HEK293 (cell line): ENCODE data around the gene IL10RA.

Source experiments
- CTCF ChIA-PET: fragments of 350-600 bp; formaldehyde crosslinking; extraction: SDS; loops from one replicate; lab custom pipeline; 2021; ENCODE audit warnings: antibody characterized with exemption; lab: Yijun Ruan, JAX
- POLR2A ChIA-PET: fragments of 300-600 bp; formaldehyde crosslinking; extraction: SDS; loops from one replicate; lab custom pipeline; 2020; ENCODE audit warnings: antibody characterized with exemption, inconsistent platforms; lab: Yijun Ruan, JAX
- H3K27ac ChIP-seq: fragments of 200-500 bp; sonication (Bioruptor generic); 2 replicates; pipeline ENCODE4 v1.5.1; 2014; ENCODE audit warnings: low read depth, low read length, control low read depth, inconsistent platforms; ENCODE audit errors: extremely low read depth
- H3K36me3 ChIP-seq, 2 experiments: fragments of 200-500 bp in 1 of 2; sonication (Bioruptor generic) in 1 of 2; 1 replicate in 1 of 2; 2 replicates in 1 of 2; pipeline ENCODE4 v1.5.1; 2014 to 2017; ENCODE audit warnings: inconsistent platforms in 2 of 2, low read length in 2 of 2; ENCODE audit not compliant: control insufficient read depth in 2 of 2, insufficient read depth in 1 of 2
- H3K4me1 ChIP-seq: fragments of 200-500 bp; sonication (Bioruptor generic); 2 replicates; pipeline ENCODE4 v1.5.1; 2014; ENCODE audit warnings: mild to moderate bottlenecking, low read length, inconsistent platforms; ENCODE audit not compliant: control insufficient read depth, insufficient read depth
- H3K4me3 ChIP-seq: 2 replicates; pipeline ENCODE4 v1.5.1; 2011; ENCODE audit warnings: low read depth, mild to moderate bottlenecking, control low read depth, low read length, moderate library complexity
- H3K9me3 ChIP-seq: fragments of 200-500 bp; sonication (Bioruptor generic); 2 replicates; pipeline ENCODE4 v1.5.1; 2014; ENCODE audit warnings: low read depth, low read length, inconsistent platforms; ENCODE audit not compliant: control insufficient read depth, insufficient read depth
- SCRT2 ChIP-seq: fragments of 450-650 bp; formaldehyde crosslinking; IDR thresholded peaks from 2 replicates; pipeline ENCODE4 v1.5.1; 2016; ENCODE audit warnings: missing biosample characterization, missing genetic modification characterization
- ZBTB7A ChIP-seq: fragments of 450-650 bp; formaldehyde crosslinking; IDR thresholded peaks from 2 replicates; pipeline ENCODE4 v1.5.1; 2016; ENCODE audit warnings: low read depth, missing biosample characterization, missing genetic modification characterization
- ZFP69B ChIP-seq: fragments of 450-650 bp; formaldehyde crosslinking; IDR thresholded peaks from 2 replicates; pipeline ENCODE4 v1.5.1; 2016; ENCODE audit warnings: missing biosample characterization, missing genetic modification characterization
- ZNF112 ChIP-seq: fragments of 450-650 bp; formaldehyde crosslinking; IDR thresholded peaks from 2 replicates; pipeline ENCODE4 v1.5.0; 2017; ENCODE audit warnings: missing biosample characterization, missing genetic modification characterization
- ZNF473 ChIP-seq: fragments of 450-650 bp; formaldehyde crosslinking; IDR thresholded peaks from 2 replicates; pipeline ENCODE4 v1.5.1; 2017; ENCODE audit warnings: missing biosample characterization, missing genetic modification characterization
- ZNF626 ChIP-seq: fragments of 450-650 bp; sonication (Bioruptor Pico); formaldehyde crosslinking; IDR thresholded peaks from 2 replicates; pipeline ENCODE4 v1.5.1; 2018; ENCODE audit warnings: missing biosample characterization, missing genetic modification characterization, inconsistent platforms
- ZNF701 ChIP-seq: fragments of 450-650 bp; formaldehyde crosslinking; IDR thresholded peaks from 2 replicates; pipeline ENCODE4 v1.5.1; 2016; ENCODE audit warnings: missing biosample characterization, missing genetic modification characterization
- TF ChIP-seq, protein P1 (sequence below): fragments of 450-650 bp; formaldehyde crosslinking; IDR thresholded peaks from 2 replicates; pipeline ENCODE4 v1.5.1; 2016; ENCODE audit warnings: missing biosample characterization, missing genetic modification characterization
- TF ChIP-seq, protein P2 (sequence below): fragments of 450-650 bp; formaldehyde crosslinking; IDR thresholded peaks from 2 replicates; pipeline ENCODE4 v1.5.1; 2016; ENCODE audit warnings: missing biosample characterization, missing genetic modification characterization
- TF ChIP-seq, protein P3 (sequence below): fragments of 450-650 bp; formaldehyde crosslinking; IDR thresholded peaks from 2 replicates; pipeline ENCODE4 v1.5.1; 2016; ENCODE audit warnings: missing biosample characterization, missing genetic modification characterization
- TF ChIP-seq, protein P4 (sequence below): fragments of 450-650 bp; formaldehyde crosslinking; conservative IDR thresholded peaks from 2 replicates; pipeline ENCODE4 v1.5.1; 2016; ENCODE audit warnings: low read depth, missing biosample characterization, missing genetic modification characterization
- TF ChIP-seq, protein P5 (sequence below): fragments of 450-650 bp; formaldehyde crosslinking; IDR thresholded peaks from 2 replicates; pipeline ENCODE4 v1.5.1; 2016; ENCODE audit warnings: missing biosample characterization, missing genetic modification characterization
- TF ChIP-seq, protein P6 (sequence below): fragments of 450-650 bp; formaldehyde crosslinking; IDR thresholded peaks from 2 replicates; pipeline ENCODE4 v1.5.0; 2017; ENCODE audit warnings: missing biosample characterization, missing genetic modification characterization, borderline replicate concordance

Gene IL10RA

DNA sequence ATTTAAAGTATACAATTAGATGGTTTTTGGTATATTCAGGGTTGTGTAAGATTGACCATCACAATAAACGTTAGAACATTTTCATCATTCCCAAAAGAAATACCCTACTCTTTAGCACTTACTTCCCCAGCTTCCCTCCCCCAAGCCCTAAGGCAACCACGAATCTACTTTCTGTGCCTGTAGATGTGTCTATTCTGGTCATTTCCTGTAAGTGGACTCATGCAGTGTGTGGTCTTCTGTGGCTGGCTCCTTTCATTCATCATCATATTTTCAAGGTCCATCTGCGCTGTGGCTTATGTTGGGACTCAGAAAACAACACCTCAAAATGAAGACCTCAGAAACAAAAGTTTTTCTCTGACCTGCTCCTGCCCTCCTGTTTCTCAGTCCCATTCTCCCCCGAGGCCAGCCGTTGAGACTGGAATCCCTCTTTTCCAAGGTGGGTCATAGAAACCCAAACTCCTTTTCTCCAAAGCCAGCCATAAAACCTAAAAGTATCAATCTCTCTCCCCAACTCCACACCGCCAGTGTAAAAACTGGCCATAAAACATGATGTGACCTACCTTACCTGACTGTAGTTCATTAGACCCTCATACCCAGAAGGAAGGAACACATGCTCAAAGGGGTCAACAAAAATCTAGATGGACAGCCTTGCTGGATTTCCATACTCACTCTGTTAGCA lies 44.1 kb upstream of the IL10RA start:
- Histone ChIP-seq H3K4me1 (no peaks in the 10 kb centered on the region), H3K9me3 (no peaks in the 10 kb centered on the region), H3K27ac (no peak overlapping the region), H3K4me3 (no peak overlapping the region), H3K36me3 (no peaks in the 10 kb centered on the region)
- POLR2A ChIA-PET = no interaction called here
- no peak for TF ChIP-seq ZFP69B
- TF ChIP-seq, protein P1, sequence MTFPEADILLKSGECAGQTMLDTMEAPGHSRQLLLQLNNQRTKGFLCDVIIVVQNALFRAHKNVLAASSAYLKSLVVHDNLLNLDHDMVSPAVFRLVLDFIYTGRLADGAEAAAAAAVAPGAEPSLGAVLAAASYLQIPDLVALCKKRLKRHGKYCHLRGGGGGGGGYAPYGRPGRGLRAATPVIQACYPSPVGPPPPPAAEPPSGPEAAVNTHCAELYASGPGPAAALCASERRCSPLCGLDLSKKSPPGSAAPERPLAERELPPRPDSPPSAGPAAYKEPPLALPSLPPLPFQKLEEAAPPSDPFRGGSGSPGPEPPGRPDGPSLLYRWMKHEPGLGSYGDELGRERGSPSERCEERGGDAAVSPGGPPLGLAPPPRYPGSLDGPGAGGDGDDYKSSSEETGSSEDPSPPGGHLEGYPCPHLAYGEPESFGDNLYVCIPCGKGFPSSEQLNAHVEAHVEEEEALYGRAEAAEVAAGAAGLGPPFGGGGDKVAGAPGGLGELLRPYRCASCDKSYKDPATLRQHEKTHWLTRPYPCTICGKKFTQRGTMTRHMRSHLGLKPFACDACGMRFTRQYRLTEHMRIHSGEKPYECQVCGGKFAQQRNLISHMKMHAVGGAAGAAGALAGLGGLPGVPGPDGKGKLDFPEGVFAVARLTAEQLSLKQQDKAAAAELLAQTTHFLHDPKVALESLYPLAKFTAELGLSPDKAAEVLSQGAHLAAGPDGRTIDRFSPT = no peak
- TF ChIP-seq SCRT2 (tag by site-specific recombination) = no peak
- TF ChIP-seq ZNF112 (tag by site-specific recombination) = no peak
- TF ChIP-seq, protein P2, sequence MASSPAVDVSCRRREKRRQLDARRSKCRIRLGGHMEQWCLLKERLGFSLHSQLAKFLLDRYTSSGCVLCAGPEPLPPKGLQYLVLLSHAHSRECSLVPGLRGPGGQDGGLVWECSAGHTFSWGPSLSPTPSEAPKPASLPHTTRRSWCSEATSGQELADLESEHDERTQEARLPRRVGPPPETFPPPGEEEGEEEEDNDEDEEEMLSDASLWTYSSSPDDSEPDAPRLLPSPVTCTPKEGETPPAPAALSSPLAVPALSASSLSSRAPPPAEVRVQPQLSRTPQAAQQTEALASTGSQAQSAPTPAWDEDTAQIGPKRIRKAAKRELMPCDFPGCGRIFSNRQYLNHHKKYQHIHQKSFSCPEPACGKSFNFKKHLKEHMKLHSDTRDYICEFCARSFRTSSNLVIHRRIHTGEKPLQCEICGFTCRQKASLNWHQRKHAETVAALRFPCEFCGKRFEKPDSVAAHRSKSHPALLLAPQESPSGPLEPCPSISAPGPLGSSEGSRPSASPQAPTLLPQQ (tag by site-specific recombination) = no peak
- no peak for TF ChIP-seq ZNF626 (tag by site-specific recombination)
- TF ChIP-seq, protein P3, sequence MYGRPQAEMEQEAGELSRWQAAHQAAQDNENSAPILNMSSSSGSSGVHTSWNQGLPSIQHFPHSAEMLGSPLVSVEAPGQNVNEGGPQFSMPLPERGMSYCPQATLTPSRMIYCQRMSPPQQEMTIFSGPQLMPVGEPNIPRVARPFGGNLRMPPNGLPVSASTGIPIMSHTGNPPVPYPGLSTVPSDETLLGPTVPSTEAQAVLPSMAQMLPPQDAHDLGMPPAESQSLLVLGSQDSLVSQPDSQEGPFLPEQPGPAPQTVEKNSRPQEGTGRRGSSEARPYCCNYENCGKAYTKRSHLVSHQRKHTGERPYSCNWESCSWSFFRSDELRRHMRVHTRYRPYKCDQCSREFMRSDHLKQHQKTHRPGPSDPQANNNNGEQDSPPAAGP (tag by site-specific recombination) = no peak
- TF ChIP-seq, protein P4, sequence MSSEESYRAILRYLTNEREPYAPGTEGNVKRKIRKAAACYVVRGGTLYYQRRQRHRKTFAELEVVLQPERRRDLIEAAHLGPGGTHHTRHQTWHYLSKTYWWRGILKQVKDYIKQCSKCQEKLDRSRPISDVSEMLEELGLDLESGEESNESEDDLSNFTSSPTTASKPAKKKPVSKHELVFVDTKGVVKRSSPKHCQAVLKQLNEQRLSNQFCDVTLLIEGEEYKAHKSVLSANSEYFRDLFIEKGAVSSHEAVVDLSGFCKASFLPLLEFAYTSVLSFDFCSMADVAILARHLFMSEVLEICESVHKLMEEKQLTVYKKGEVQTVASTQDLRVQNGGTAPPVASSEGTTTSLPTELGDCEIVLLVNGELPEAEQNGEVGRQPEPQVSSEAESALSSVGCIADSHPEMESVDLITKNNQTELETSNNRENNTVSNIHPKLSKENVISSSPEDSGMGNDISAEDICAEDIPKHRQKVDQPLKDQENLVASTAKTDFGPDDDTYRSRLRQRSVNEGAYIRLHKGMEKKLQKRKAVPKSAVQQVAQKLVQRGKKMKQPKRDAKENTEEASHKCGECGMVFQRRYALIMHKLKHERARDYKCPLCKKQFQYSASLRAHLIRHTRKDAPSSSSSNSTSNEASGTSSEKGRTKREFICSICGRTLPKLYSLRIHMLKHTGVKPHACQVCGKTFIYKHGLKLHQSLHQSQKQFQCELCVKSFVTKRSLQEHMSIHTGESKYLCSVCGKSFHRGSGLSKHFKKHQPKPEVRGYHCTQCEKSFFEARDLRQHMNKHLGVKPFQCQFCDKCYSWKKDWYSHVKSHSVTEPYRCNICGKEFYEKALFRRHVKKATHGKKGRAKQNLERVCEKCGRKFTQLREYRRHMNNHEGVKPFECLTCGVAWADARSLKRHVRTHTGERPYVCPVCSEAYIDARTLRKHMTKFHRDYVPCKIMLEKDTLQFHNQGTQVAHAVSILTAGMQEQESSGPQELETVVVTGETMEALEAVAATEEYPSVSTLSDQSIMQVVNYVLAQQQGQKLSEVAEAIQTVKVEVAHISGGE = no peak
- TF ChIP-seq, protein P5, sequence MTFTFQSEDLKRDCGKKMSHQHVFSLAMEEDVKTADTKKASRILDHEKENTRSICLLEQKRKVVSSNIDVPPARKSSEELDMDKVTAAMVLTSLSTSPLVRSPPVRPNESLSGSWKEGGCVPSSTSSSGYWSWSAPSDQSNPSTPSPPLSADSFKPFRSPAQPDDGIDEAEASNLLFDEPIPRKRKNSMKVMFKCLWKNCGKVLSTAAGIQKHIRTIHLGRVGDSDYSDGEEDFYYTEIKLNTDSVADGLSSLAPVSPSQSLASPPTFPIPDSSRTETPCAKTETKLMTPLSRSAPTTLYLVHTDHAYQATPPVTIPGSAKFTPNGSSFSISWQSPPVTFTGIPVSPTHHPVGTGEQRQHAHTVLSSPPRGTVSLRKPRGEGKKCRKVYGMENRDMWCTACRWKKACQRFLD (tag by site-specific recombination) = no peak
- TF ChIP-seq, protein P6, sequence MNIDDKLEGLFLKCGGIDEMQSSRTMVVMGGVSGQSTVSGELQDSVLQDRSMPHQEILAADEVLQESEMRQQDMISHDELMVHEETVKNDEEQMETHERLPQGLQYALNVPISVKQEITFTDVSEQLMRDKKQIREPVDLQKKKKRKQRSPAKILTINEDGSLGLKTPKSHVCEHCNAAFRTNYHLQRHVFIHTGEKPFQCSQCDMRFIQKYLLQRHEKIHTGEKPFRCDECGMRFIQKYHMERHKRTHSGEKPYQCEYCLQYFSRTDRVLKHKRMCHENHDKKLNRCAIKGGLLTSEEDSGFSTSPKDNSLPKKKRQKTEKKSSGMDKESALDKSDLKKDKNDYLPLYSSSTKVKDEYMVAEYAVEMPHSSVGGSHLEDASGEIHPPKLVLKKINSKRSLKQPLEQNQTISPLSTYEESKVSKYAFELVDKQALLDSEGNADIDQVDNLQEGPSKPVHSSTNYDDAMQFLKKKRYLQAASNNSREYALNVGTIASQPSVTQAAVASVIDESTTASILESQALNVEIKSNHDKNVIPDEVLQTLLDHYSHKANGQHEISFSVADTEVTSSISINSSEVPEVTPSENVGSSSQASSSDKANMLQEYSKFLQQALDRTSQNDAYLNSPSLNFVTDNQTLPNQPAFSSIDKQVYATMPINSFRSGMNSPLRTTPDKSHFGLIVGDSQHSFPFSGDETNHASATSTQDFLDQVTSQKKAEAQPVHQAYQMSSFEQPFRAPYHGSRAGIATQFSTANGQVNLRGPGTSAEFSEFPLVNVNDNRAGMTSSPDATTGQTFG (tag by site-specific recombination) = no peak
- no peak for TF ChIP-seq ZNF473 (tag by site-specific recombination)
- TF ChIP-seq ZBTB7A = no peak
- TF ChIP-seq ZNF701 (tag by site-specific recombination) = no peak
- TF ChIP-seq, all 188 proteins: peak for 0
- CTCF ChIA-PET = interaction anchor here (0.6 to 7.8 kb wide), 5 partner anchors 98 to 227 kb away, joined by 3 to 223 read pairs (median 11); no protein-coding TSS in a partner anchor
